Measurements from ENCODE around the gene CLCN3.
"Not testable (repeated sequence)": the region's sequence is repeated elsewhere in the genome, so short reads cannot be mapped to it uniquely, and the experiment has no call there.

Gene CLCN3

DNA sequence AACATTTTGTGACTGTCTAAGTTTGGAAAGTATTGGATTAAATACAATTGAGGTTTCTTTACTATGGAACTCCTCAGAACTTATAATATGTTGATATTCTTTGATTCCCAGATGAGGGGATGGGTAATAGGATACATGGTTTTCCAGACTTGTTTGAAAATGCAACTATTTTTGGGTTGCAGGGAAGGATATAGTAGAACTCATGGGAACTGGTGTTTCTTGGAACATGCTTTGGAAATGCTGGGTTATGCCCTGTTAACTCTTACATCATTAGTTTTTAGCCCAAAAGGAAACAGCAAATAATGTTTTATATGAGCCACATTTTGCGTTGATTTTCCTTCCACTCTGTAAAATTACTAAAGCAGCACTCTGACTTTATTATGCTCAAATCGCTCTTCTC, 95.4 kb downstream of the CLCN3 start:
- no peak for DNase-seq

DNA sequence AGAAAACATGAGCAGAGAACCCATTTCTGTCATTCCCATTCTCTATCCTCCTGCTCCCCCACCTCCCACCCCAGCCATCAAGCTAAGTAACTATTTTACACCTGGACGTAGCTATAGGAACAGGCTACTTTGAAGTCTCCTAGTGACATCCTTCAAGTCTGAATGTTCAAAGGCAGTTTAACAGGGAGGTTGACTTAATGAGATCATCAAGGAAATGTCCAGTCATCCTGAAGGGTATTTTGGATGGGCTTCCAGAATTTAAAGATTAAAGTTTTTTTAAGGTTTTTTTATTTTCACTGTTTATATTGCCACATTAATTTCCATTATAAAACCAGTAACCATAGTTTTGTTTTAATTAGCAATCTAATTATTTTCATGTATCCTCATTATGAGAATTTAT, 96.3 kb downstream of the CLCN3 start:
- DNase-seq: no peak

DNA sequence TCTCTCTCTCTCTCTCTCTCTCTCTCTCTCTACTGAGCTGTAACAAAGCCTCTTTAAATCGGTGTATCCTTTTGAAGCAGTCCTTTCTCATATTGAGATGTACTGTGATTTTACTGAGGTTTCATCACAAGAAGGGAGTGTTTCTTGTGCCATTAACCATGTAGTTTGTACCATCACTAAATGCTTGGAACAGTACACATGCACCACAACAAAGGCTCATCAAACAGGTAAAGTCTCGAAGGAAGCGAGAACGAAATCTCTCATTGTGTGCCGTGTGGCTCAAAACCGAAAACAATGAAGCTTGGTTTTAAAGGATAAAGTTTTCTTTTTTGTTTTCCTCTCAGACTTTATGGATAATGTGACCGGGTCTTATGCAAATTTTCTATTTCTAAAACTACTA, 100.2 kb downstream of the CLCN3 start:
- DNase-seq: no peak

DNA sequence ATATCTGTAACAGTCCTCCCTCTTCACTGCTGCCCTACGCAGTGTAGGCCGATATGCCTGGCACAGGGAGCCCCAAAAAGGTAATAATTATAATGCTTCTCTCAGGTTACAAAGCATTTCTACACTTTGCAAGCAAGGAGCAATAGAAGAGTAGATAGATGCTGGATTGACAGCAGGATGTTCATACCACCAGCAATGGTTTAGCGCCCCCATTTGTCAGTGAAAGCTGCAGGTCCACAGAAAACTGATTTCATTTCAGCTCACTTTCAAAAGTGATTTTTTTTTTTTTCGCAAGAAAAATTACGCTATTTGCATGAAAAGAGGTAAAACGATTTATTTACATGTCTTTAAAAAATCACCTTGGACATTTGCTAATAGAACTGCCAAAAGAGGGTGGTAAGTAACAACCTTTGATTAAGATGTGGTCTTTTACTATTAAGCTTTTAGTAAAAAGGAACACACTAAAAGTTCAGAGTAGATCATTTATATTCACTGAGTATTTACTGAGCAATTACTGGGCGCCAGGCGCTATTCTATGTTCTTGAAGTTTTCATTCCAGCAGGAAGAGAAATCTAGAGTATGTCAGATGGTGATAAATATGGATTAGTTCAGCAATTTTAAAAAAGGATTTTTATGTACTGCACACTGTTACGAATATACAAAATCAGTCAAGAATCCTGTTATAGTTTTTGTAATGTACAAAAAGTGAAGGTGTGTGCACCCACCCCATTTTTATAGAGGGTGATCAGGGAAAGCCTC, 103.0 kb downstream of the CLCN3 start:
- DNase-seq: no peak

DNA sequence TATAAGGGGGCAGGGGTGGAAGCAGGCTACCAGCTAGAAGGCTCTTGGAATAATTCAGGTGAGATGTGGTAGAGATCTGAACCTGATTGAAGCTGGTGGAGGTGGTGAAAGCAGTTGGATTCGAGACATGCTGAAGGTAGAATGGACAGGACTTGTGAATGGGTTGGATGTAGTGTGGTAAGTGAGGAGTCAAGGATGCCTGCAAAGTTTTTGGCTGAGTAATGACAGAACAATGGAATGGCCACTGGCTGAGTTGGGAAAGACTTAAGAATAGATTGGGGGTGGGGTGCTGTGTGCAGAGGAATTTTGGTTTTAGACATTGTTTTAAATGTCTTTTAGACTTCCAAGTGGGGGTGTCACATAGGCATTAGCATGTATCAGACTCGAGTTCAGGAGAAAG, 103.9 kb downstream of the CLCN3 start:
- no peak for DNase-seq

DNA sequence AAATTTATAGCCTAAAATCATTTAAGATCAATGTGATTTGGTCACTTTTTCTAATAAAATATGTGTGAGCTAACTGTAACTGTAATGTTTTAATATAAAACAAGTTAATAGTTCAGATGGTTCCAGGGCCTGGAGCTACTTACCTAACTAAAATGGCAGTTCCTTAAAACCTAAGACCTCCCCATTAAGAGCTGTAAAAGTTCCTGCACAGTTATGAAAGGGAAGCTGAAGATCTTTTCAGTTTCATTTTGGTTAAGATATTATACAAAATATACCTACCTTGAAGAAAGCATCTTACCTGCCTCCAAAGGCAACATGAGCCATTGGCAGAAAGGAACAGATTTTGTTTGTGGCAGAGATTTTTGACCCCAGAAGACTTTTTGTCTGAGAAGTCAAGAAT, 107.2 kb downstream of the CLCN3 start:
- DNase-seq: no peak

DNA sequence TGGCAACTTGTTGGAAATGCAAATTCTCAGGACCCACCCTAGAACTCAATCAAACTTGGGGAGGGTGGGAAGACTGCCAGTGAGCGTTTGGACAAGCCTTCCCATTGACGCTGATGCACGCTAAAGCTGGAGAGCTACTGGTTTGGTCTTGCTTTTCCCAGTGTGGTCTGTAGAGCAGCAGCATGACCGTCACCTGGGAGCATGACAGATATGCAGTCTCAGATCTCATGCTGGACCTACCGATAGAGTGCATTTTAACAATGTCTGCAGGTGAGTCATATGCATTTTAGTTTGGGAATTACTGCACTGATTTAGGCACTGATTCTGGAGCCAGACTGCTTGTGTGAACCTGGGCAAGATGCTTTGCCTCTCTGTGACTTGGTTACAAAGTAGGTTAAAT, 110.2 kb downstream of the CLCN3 start:
- no peak for DNase-seq

DNA sequence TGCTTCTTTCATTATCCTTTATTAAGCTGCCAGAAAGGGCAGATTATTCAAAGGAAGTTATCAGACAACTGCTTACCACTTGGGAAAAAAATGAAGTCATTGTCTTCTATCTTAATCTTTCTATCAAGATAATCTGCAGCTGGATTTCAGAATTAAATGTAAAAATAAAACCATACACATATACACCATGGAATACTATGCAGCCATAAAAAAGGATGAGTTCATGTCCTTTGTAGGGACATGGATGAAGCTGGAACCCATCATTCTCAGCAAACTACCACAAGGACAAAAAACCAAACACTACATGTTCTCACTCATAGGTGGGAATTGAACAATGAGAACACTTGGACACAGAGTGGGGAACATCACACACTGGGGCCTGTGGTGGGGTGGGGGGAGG, 118.2 kb downstream of the CLCN3 start:
- not testable (repeated sequence) for DNase-seq

DNA sequence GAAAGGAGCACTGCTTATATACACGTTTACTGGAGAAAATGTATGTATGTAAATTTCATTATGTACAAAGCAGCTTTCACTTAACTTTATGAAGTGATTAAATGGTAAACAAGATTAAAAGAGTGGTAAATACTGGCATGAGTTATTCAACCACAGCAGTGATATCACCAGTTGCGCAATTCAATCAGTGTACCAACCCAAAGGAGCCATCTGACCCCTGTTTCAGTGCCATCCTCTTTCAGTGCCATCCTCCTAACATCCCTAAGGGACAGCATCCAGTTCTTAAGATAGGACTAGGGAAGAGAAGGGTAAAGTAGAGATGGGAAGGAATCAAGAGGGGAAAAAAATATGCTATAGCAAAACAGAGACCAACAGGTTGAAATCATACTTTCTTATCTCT, 121.2 kb downstream of the CLCN3 start:
- no peak for DNase-seq

DNA sequence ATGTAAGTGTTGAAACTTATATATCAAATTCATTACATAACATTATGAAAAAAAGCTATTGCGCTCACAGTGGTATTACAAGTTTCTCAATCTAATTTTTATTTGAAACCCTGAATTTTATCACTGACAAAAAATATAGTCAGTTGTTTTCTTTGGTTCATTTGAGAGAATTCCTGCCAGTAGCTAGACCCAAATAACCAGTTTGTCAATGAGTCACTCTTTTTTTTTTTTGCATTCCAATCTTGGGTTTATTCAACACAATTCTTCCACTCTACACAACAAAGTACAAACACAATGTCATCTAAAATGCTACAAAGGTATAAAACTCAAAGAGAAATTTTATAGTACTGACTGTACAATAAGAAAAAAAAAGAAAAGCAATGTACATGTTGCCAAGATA, 124.2 kb downstream of the CLCN3 start:
- no peak for DNase-seq

DNA sequence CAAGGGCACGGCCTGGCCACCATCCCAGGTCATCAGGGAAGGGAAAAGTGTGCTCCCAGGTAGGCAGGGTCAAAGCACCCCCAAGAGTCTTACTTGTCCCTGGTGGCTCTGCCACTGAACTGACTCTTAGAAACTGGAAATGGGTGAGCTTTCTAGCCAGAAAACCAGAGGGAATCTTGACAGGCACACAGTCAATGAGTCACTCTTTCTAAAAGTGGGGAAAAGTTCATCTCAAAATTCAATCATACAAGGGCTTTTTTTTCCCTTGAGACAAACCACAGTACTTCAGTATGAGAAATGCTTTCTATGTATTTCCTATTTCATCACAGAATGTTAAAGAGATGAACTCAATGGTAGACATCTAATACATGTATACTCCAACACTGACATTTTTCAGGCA, 124.9 kb downstream of the CLCN3 start:
- DNase-seq: no peak

DNA sequence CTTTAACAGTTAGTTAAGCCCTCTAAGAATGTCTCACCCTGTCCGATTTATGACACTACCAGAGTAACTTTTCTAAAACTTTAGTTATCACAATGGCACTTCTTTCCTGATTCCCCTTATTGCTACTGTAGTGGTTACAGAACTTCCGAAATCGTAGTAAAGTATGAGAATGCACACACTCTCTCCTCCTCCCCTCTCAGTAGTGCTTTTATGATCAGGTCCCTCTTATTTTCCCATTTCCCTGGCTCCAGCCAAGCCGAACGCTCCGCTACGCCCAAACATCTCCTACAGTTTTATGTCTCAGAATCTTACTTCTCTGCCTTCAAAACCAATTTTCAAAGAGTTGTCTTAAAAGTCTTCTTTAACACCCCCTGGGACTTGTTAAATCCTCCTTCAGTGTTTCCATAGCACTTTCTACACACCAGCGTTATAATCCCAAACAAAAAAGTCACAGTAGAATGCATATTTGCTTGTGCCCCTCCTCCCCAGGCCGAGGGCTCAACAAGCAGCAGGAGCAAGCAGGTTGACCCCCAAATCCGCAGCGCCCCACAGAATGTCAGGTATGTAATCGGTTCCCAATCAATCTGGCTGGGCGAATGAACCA, 136.7 kb downstream of the CLCN3 start:
- no peak for DNase-seq

DNA sequence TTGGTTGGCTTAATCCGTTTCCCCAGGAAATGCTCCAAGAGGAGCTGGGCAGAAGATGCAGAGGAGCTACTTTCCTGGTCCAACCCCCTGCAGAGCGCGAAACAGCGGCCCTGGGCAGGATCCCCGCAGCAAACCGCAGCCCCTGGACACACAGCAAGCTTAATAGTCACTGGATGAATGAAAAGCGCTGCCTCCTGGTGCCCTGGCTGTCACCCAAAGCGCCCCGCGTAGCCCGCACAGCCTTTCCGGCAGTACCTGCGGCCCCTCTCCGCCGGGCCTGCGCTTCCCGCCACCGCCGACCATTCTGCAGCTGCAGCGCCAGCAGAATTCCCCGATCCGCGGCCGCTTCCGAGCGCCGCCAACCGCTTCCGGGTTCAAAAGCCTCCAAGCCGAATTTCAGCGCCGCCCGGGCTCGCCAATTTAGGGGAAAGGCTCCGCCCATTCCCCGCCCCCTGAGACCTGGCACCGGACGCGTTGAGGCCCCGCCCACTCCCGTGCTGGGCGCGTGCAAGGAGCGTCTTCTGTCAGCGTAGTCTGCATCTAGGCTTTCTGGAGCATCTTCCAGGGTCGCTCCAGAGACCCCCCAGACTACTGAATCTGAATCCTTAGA, 137.3 kb downstream of the CLCN3 start, which contains the start of gene HPF1:
TSS of gene HPF1 (minus strand) at position 370 of the 610 bp plus-strand sequence. CDS start at position 303, 67 bp downstream.
- peak; percentile 24 to 87 (median 82) for DNase-seq

DNA sequence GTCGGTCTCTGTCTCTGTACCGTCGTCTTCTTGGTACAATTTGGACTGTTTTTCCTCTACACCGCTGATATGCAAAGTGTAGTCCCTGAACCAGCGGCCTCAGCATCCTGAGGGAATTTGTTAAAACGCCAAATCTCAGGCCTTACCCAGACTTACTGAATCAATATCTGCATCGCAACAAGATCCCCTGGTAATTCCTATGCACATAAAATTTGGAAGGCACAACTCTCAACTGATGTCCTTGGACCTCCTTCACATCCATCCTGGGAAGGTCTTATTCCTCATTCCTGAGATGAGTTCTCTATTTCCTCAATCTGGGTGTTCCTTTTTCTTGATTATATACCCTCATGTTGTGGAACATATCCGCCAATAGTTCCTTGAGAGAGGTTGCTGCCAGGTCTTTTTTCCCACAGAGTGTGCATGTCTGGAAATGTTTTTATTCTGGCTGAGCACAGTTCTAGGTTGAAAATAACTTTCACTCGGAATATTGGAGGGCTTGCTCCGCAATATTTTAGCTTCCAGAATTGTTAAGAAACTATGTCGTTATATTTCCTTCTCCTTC, 138.1 kb downstream of the CLCN3 start:
- peak in 1 of 14 donors; percentile 41 for DNase-seq

DNA sequence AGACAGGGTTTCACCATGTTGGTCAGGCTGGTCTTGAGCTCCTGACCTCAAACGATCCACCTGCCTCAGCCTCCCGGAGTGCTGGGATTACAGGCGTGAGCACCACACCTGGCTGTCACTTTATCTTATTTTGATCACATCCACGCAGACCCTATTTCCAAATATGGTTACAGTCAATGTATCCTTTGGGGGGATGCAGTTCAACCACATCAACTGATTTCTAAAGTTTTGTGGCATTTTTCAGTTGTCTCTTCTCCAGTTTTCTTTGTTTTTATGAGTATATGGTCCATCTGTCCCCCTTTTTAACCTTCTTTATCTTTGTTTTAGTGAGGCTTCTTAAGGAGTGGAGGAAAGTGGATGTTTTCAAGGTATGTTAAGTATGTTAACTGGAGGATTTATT, 141.5 kb downstream of the CLCN3 start:
- DNase-seq: no peak

DNA sequence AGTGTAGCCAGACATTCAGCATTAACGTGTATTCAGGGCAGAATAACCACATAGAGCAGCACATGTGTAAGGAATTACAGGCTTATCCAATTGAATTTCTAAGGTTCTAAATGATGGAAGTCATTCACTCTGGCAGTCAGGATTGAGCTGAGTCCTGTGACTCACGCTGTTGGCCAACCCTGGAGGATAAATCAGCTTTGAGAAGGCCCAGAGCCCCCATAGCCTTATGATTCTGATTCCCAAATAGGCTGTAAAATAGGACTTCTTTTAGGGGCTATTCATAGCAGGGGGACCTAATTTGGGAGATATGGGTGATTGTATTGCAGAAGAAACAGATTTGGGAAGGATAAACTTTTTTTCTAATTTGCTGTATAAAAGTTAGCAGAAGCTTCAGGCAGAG, 145.5 kb downstream of the CLCN3 start:
- no peak for DNase-seq

DNA sequence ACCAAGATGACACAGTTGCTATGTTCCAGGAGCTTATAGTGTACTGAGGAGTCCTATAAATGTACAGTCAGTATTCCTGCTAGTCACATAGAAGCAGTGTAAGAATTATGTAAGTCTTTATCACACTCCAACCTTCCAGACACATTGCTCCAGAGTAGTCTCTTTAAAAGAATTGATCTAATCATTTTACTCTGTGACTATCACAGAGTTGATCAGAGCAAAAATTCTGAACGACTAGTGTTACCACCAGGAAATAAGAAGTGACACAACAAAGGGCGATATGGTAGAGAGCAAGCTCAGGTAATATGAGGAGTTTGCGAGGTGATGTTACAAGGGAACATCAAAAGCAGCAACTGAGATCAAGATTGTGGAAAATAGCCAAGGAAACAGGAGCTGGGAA, 146.4 kb downstream of the CLCN3 start:
- no peak for DNase-seq

DNA sequence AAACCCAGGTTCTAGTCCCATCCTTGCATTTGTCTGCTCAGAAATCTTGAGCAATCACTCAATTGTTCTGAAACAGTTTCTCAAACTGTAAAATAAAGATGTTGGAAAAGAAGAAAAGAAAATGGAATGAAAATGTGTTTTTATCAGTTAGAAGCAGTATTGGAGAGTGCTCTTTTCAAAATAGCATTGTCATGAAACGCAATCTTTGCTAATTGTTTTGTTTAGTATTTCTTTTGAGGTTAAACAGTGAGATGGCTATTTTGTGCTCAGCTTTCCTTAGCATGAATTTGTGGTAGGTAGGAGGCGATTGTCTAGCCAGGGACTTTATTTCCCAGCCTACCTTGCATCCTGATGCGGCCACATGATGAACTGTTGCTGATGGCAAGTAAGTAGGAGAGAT, 148.0 kb downstream of the CLCN3 start:
- DNase-seq: no peak

DNA sequence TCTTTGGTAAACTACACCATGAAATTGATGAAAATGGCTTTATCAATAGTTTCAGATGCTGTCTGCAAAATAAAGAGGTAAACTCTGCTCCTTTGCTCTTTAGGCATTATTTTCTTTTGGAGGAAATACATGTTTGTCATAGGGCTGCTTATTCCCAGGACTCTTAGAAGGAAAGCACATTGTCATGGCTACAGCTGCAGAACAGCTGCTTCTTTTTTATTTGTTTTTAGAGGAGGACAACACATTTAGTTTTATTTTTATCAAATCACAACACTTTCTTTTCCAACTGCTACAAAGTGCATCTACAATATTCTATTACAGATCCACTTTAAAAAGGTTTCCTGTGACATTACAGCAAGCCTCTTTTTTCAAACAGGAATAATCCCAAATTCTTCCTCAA, 150.0 kb downstream of the CLCN3 start:
- no peak for DNase-seq

DNA sequence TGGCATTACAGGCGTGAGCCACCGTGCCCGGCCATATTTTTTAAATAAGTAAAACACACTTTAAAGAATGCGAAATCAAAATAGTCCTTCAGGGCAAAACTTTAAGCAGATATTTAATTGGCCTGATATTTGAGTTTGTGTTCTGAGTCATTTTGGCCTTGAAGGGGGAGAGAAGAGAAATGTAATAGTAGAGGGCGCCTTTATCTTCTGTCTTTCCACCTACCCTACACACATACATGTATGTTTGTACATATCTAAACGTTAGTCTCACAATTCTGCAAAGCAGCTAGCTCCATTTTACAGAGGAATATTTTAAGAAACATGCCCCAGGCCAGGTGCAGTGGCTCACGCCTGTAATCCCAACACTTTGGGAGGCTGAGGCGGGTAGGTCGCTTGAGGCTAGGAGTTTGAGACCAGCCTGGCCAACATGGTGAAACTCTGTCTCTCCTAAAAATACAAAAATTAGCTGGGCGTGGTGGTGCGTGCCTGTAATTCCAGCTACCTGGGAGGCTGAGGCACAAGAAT, 151.2 kb downstream of the CLCN3 start:
- DNase-seq: not testable (repeated sequence)

All from C1 segment of cervical spinal cord (tissue), 14 donors.